Measurements from ENCODE around the gene ANHX.
A peak's percentile ranks its signal among the peaks of the same experiment; 100 is the strongest.

Gene ANHX

DNA sequence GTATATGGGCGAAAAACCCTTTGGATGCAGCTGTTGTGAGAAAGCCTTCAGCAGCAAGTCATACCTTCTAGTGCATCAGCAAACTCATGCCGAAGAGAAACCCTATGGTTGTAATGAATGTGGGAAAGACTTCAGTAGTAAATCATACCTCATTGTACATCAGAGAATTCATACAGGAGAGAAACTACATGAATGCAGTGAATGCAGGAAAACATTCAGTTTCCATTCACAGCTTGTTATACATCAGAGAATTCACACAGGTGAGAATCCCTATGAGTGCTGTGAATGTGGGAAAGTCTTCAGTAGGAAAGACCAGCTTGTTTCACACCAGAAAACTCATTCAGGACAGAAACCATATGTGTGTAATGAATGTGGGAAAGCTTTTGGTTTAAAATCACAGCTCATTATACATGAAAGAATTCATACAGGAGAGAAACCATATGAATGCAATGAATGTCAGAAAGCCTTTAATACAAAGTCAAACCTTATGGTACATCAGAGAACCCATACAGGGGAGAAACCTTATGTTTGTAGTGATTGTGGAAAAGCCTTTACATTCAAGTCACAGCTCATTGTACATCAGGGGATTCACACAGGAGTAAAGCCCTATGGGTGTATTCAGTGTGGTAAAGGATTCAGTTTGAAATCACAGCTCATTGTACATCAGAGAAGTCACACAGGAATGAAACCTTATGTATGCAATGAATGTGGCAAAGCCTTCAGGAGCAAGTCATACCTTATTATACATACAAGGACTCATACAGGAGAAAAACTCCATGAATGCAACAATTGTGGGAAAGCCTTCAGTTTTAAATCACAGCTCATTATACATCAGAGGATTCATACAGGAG lies 33.0 kb downstream of the ANHX start:
- DNase-seq (ENCODE audit: low read depth), result no peak

DNA sequence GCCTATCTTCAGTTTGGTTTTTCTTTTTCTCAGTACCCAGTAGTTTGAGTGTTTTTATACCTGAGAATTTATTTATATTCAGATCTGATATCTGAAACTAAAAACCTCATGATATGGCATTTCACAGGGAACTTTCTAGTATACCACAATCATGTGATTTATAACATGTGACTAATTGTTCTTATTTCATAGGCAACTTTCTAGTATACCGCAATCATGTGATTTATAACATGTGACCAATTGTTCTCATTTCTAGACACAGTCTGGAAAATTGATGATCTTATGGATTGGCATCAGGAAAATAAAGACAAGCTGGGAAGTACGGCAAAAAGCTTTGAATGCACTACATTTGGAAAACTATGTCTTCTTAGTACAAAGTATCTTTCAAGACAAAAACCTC lies 33.8 kb downstream of the ANHX start:
- DNase-seq (ENCODE audit: low read depth), result no peak

DNA sequence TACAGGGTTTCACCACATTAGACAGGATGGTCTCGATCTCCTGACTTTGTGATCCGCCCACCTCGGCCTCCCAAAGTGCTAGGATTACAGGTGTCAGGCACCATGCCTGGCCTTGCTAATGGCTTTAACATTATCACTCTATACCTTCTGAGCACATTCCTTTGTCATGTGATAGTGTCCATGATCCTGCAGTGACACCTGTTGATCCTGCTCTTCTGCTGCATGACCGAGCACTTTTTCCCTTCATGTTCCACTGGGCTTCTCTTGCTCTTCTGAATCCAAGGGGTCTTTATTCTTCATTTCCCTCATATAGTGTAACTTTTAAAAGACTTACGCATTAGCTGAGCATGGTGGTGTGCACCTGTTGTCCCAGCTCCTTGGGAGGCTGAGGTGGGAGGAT lies 42.8 kb downstream of the ANHX start:
- no peak for DNase-seq (ENCODE audit: low read depth)

DNA sequence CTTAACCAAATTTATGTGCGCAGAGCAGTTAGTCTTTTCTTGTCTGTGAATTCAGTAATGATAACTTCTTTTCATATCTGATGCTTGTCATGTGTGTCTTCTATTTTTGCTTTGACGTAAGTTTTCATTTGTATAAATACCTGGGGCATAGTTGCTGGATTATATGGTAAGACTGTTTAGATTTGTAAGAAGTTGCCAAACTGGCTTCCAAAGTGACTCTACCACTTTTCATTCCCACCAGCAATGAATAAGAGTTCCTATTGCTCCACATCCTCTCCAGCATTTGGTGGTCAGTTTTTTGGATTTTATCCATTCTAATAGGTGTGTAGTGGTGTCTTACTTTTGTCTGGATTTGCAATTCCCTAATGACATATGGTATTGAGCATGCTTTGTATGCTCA lies 45.5 kb downstream of the ANHX start:
- DNase-seq (ENCODE audit: low read depth), result no peak

DNA sequence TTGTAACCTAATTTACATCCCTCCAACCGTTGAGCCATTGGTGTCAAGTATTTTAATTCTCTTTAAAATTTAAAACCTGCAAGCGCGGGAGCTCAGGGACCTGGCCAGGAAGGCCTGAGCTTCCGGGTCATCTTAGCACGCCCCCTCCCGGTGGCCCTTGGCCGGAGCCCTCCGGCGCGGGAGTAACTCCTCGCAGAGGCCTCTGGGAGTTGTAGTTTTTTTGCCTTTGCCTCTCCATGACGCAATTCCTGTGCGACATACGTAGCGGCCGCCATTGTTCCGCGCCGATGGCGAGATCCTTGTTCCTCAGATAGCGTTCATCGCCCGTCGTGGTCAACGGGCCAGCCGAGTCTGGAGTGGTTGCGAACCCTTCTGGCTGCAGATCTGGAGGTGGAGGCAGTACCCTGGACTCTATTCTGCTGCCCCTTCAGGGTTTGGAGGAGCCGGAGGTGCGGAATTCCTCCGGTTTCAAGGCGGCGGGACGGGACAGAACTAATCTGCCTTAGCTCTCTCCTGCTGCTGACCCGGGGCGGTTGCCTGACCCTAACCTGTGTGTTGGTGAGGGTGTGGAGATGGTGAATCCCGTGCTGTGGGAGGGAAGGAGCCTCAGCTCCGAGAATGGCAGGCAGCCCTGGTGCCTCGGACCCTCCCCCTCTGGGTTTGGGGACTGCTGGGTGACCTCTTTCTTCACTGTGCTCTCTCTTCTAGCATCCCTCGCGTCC lies 54.3 kb downstream of the ANHX start, which contains the start of gene ZNF268:
TSS of gene ZNF268 (plus strand) at position 258 of the 722 bp plus-strand sequence. CDS start 503 bp downstream, outside the sequence.
- peak; percentile 81 for DNase-seq (ENCODE audit: low read depth)

DNA sequence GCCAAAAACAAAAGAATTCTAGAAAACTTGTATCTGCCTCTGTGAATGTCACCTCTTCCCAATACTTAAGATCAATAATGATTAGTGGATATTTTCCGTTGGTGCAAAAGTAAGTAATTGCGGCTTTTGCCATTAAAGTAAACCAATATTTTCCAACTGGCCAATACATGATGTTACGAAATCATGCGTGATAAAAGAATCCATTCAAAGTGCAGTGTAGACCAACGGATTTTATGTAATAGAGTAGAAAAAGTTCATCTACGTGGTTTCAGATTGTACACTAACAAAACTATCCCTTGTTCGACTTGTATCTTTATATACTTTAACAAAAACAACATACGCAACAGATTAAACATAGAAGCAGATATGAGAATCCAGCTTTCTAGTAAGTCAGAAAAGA lies 55.0 kb downstream of the ANHX start:
- DNase-seq (ENCODE audit: low read depth), result no peak

DNA sequence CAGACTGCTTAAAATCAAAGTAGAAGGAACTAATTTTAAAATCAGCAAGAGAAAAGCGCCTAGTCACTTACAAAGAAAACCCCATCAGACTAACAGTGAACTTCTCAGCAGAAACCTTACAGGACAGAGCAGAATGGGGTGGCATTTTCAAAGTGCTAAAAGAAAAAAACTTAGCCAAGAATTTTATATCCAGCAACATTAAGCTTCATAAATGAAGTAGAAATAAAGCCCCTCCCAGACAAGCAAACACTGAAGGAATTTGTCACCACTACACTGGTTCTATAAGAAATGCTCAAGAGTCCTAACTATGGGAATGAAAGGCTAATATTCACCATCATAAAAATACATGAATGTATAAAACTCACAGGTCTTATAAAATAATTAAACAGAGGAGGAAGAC lies 60.8 kb downstream of the ANHX start:
- DNase-seq (ENCODE audit: low read depth), result no peak

DNA sequence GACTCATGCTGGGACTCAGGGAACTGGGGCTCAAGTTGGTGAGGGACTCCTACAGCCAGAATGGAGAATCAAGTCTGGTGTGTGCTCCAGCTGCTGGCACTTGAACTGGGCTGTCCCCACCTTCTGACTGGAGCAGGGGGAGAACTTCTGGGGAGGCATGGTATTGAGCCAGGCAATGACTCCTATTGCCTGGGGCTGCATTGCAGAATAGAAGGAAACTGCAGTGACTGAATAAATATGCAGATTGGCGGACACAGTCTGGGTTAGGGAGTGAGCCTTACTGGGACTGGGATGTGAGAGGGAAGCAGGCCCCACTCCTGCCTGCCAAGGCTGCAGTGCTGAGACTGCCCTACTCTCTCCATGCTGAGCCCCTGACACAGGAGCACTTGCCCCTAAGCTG lies 63.2 kb downstream of the ANHX start:
- DNase-seq (ENCODE audit: low read depth), result no peak
